T-helper 1 cell treated with Interleukin-12 subunit alpha and Interleukin-12 subunit beta and Interleukin-4 antibody, amounts not matched to agents 30 ng/mL and 1 ng/mL, for 36 hours (primary cell): ENCODE results near the gene ELK4. TPM values are rescaled to one million over a fixed set of nuclear protein-coding genes. Genes with fewer than 3 reads are reported as not detected.

Source experiments
- intact Hi-C: fragments of 100-400 bp; cut with micrococcal nuclease; formaldehyde crosslinking; loops from one replicate; pipeline ENCODE4 v1.15.1; 2024
- total RNA-seq: library from RNA; stranded (reverse); gene quantifications from 2 replicates; pipeline ENCODE4 v1.2.3, GENCODE V29; 2022

The ELK4 gene
- 107 and 115 TPM in 2 replicates for total RNA-seq

GRCh38 chr1:205631768-205632668, at the start of gene ELK4:
Gene ELK4 (minus strand): TSS chr1:205632011. CDS start chr1:205623882, 8,129 bp downstream.
- intact Hi-C loops = loop anchor here (1.0 to 5.0 kb wide), 18 partner anchors 25 to 1705 kb away; partner anchors contain the start of genes CD55, NUAK2, RAB29 and RHEX

GRCh38 chr1:205681364-205681763, 49.6 kb upstream of the ELK4 start:
- intact Hi-C loops = no loop called here

GRCh38 chr1:205680073-205680851, 48.5 kb upstream of the ELK4 start, which contains the start of gene SLC45A3:
Gene SLC45A3 (minus strand): TSS chr1:205680509. CDS start chr1:205664656, 15,853 bp downstream.
- intact Hi-C loops = no loop called here

- intact Hi-C loops = no loop called here
These were observed 46.7 kb upstream of the ELK4 start for GRCh38 chr1:205678286-205679111.

GRCh38 chr1:205677167-205677566, 45.4 kb upstream of the ELK4 start:
- intact Hi-C loops = no loop called here

GRCh38 chr1:205676597-205676996, 44.8 kb upstream of the ELK4 start:
- intact Hi-C loops = no loop called here

- intact Hi-C loops = no loop called here
These were observed 44.2 kb upstream of the ELK4 start for GRCh38 chr1:205676002-205676401.

GRCh38 chr1:205675247-205675646, 43.4 kb upstream of the ELK4 start:
- intact Hi-C loops = no loop called here

GRCh38 chr1:205672970-205673369, 41.2 kb upstream of the ELK4 start:
- intact Hi-C loops = no loop called here

GRCh38 chr1:205672395-205672889, 40.6 kb upstream of the ELK4 start:
- intact Hi-C loops = no loop called here

- intact Hi-C loops = no loop called here
These were observed 39.0 kb upstream of the ELK4 start for GRCh38 chr1:205670611-205671430.

GRCh38 chr1:205670150-205670446, 38.3 kb upstream of the ELK4 start:
- intact Hi-C loops = no loop called here

GRCh38 chr1:205669341-205670149, 37.7 kb upstream of the ELK4 start:
- intact Hi-C loops = no loop called here

GRCh38 chr1:205668951-205669340, 37.1 kb upstream of the ELK4 start:
- intact Hi-C loops = no loop called here

- intact Hi-C loops = no loop called here
These were observed 36.3 kb upstream of the ELK4 start for GRCh38 chr1:205667909-205668643.

GRCh38 chr1:205666372-205667166, 34.8 kb upstream of the ELK4 start:
- intact Hi-C loops = no loop called here

GRCh38 chr1:205665201-205666045, 33.6 kb upstream of the ELK4 start:
- intact Hi-C loops = no loop called here
